Activated T-cell treated with anti-CD3 and anti-CD28 coated beads for 24 hours (primary cell): Measurements from ENCODE around the gene SNTA1.
A peak's percentile ranks its signal among the peaks of the same experiment; 100 is the strongest.
"Not testable (repeated sequence)": the region's sequence is repeated elsewhere in the genome, so short reads cannot be mapped to it uniquely, and the experiment has no call there.

Experiments used
- DNase-seq: peaks from one replicate; pipeline ENCODE4 v3.0.0-alpha.2; 2020; ENCODE audit warnings: low read depth

SNTA1 gene

DNA sequence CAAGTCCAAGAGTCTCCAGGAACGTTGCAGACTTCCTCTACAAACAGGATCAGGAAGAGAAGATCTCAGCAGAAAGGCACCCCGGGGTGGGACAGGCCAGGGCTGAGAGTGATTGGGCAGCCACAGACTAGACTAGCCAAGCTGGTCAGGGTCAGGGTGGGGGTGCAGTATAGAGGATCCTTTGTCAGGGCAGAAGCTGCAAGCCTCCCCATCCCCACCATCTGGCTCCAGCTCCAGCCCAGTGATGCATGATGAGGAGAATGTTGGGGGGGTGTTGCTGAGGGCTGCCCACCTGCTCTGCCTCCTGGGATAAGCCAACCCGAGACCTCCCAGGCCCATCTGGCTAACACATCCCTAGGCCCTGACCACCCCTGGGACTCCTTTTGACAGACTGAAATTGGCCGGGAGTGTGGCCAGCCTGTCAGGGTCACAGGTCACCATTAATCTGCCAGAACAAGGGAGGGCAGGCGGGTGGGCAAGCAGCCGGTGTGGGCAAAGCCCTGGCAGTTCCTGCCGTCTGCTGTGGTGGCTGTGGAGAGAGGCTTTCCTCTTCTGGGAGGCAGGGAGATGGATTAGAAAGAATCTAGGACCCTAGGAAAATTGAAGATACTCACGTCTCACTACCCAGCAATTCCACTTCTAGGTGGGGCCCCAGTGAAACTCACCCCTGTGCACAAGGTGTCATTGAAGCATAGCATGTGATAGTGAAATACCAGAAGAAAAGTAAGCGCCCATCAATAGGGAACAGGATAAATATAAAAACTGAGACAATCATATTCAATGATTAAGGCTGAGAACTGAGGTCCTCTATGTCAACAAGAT, 22.1 kb upstream of the SNTA1 start:
- no peak for DNase-seq

DNA sequence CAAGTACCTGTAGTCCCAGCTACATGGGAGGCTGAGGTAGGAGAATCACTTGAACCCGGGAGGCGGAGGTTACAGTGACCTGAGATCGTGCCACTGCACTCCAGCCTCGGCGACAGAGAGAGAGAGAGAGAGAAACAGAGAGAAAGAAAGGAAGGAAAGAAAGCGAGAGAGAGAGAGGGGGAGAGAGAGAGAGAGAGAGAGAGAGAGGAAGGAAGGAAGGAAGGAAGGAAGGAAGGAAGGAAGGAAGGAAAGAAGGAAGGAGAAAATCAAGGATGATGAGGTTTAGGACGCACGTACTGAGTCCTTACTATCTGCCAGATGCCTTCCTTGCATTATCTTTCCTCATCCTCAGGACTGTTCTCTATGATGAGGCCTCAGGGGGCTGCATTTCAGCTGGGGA, 21.2 kb upstream of the SNTA1 start:
- not testable (repeated sequence) for DNase-seq

DNA sequence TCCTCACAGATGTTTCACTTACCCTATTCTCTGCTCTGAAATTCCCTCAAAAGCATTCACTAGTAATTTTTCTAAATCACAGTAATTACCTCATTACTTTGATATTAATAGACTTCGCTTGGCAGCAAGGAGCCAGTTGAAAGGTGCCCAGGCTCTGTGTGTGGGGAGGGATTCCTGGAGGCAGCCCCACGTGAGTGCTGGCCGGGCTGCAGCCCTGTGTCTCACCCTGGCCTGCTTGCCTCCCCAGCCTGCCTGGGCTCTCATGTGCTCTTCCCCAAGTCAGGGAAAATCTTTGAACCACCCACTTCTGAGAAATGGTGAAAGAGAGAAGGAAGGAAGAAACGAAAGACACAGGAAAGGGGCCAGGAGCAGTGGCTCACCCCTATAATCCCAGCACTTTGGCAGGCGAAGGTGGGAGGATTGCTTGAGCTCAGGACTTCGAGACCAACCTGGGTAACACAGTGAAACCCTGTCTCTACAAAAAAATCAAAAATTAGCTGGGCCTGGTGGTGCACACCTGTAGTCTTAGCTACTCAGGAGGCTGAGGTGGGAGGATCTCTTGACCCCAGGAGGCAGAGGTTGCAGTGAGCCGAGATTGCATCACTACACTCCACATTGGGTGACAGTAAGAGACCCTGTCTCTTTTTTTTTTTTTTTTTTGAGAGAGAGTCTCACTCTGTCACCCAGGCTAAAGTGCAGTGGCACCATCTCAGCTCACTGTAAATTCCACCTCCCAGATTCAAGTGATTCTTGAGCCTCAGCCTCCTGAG, 20.0 kb upstream of the SNTA1 start:
- no peak for DNase-seq

DNA sequence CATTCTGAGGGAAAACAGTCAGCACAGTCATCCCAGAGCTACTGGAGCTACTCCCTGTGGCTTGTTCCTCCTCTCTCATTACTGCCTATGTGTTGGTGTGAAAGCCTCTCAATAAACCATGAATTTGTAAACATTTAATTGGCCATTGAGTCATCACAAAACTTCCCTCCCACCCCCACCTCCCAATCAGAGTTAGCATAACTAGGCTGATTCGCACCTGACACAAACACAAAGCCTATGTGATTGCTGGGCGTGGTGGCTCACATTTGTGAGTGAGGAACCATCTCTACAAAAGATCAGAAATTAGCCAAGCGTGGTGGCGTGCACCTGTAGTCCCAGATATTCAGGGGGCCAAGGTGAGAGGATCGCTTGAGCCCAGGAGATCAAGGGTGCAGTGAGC, 17.1 kb upstream of the SNTA1 start:
- no peak for DNase-seq

DNA sequence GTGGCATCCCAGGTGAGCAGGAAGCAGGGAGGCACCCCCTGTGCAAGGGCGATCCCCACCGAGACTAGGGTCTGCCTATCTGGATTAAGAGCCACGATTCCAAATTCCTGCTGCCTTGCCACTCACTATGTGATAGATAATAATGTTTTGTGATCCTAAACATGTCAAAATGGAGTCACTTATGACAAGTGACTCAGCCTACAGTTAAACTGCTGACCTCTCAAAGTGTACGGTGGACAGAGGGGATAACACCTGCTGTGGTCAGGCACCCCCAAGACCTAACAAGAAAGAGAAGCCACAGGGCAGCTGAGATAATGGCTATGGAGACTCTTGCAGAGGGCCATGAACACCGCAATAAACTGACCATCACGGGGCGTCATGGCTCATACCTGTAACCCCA, 16.0 kb upstream of the SNTA1 start:
- no peak for DNase-seq

DNA sequence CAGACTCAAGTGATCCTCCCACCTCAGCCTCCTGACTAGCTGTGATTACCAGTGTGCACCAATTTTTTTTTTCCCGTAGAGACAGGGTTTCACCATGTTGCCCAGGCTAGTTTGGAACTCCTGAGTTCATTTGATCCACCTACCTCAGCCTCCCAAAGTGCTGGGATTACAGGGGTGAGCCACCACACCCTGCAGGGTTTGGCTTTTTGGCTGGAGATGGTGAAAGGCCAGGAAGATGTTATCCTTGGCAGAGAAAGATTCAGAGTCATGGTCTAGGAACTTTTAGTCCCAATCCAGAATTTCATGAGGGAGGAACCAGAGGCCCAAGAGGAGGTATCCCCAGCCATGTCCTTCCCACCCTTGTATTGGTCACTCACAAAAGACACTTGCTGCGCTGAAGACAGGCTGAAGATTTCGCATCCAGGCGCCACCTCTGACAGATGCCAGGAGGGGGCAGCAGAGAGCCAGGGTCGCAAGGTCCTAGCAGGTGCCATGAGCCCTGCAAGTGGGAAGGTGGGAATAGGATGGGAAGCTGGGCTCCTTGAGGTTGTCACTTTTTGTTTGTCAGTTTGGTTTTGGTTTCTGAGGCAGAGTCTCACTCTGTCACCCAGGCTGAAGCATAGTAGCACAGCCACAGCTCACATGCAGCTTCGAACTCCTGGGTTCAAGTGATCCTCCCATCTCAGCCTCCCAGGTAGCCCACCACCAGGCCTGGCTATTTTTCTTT, 13.5 kb upstream of the SNTA1 start:
- peak; percentile 72 for DNase-seq

DNA sequence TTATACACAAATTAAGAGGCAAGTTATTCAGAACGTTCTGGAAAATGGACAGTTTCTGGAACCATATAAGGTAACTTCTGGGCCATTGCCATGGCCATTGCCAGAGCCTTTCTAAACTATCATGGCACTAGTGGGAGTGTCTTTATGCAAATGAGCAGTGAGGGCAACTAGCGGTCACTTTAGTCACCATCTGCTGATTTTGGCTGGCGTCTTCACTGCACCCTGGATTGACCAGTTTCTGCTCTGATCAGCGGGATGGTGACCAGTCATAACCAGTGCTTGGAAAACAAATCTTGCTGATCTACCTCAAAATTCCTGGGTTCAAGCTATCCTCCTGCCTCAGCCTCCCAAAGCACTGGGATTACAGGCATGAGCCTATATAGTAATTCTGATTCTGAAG, 7.3 kb upstream of the SNTA1 start:
- no peak for DNase-seq

DNA sequence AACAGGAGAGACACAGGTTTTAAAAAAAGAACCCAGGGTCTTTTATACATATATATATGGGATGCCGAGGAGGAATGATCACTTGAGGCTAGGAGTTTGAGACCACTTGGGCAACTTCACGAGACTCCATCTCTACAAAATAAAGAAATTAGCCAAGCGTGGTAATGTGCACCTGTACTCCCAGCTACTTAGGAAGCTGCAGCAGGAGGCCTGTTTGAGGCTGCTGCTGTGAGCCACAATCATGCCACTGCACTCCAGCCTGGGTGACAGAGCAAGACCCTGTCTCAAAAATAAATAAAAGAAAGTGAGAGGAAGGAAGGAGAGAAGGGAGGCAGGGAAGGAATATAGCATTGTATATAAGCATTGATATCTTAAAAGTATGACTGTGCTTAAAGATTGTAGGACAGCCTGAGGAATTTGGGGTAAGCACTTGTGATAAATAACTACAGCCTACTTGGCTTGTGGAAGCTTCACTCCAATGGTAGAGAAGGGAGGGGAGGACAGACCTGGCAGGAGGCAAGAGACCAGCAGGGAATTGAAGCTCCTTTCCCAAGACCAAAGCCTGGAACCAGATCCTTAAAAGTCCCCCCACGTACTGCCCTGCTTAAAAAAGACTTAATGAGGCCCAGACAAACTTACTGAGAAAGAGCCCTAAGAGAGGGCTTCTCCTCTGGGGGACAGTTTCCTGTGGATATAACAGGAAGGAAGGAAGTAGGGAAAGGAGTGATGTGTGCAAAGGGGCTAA, 2.5 kb upstream of the SNTA1 start:
- DNase-seq = no peak

DNA sequence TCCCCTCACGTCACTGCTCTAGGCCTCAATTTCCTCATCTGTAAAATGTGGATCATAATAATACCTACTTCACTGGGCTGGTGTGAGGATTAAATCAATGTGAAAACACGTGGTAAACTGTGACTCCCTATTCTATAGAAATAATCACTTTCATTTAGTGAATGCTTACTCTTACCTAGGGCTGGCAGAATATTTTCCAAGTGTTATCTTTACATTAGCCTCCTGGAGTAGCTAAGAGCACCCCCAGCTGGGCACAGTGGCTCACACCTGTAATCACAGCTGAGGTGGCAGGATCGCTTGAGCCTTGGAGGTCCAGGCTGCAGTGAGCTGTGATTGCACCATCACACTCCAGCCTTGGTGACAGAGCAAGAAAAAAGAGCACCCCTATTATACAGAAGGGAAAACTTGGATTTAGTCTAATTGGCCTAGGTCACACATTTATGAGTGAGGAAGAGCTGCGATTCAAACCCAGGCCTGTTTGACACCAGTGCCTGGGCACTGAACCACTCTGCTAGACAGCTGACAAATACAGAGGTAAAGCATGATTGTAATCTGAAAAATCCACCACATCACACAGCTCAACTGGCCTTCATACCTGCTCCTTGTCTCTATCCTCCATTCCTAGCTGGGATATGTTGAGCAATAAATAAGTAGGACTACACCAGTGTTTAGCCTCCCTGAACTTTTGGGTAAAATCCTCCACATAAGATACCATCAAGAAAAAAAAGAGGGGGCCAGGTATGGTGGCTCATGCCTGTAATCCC, 1.4 kb upstream of the SNTA1 start:
- no peak for DNase-seq

DNA sequence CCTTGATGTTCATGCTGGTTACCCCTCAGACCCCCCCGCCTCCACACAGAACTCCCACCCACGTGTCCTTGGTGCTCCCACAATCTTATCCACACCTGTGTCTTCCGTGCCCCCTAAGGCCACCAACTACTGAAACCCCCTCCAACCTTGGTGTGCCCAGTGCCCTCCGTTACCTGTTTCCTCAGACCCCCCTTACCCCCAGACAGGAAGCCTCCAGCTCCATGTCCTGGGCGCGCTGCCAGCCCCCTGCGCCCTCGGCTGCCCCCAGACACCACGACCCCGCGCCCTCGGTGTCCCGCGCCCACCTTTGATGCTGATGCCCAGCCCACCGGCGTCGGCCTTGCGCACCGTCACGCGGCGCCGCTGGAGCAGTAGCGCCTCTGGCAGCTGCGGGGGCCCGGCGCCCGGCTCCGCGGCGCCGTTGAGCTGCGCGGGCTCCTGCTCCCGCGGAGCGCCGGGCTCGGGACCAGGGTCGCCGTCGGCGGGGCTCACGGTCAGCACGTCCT, 504 bp downstream of the SNTA1 start:
- DNase-seq = no peak

DNA sequence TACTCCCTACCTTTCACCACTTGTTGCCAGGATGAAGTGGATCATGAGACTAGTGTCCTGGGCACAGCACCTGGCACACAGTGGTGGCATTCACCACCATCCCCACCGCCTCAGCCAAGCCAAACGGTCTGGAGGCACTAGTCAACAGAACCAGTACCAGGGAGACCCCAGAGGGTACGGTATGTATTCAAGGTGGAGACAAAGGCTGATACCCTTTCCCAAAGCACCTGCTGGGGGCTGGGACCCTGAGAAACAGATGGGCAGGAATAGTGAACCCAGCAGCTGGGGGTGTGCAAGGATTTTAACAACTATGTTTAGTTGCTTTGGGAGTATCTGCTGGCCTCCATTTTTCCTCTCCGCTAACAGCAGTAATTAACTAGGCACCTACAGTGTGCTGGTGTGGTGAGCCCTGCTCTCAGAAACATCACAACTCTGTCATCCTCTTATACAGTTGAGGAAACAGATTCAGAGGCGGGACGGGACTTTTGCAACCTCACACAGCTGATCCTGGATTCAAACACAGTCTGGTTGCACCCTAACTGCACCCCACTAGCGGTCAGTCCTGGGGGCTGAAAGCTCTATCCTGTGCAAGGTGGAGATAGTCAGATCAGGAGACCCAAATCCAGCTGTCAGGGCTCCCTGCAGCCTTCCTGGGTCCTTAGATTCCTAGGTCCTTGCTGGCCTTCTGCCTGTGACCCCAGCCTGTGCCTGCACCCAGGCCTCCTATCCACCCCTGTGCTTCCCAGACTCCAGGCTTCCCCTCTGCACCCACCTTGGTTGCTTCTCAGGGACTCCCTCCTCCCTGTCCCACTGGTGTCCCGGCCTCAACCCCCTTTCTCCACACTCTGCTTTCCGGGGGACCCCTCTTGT, 1.2 kb downstream of the SNTA1 start:
- no peak for DNase-seq

DNA sequence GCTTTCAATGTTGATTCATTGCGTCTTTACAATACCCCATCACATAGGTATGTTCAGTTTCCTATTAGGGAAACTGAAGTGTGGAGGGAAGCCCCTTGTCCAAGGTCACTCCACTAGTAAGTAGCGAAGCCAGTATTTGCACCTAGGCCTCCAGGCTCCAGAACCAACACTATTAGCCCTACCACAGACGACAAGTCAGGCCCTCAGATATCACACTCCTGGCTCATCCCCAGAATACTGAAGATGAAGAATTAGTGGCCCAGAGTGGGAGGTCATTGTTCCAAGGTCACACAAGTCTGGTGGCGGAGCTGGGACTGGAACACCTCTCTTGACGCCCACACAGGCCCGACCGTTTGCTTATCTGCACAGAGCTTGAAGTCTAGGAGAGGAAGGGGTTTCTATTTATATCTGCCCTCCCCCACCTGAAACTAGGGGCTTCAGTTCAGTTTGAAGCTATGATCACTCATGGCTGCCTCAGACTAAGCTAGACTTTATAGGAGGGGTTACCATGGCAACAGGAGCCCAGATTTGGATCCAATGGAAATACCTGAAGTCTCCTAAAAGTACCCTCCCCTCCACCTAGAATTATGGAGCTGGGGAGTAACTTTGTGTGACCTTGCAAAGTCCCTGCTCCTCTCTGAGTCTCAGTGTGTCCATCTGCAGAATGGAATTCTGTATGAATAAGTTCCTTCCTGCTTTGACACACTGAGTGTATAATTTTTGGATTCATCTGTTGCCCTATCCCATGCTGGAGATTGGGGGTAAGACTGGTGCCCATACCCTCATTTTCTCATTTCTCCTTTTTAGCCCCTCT, 2.2 kb downstream of the SNTA1 start:
- DNase-seq = no peak

DNA sequence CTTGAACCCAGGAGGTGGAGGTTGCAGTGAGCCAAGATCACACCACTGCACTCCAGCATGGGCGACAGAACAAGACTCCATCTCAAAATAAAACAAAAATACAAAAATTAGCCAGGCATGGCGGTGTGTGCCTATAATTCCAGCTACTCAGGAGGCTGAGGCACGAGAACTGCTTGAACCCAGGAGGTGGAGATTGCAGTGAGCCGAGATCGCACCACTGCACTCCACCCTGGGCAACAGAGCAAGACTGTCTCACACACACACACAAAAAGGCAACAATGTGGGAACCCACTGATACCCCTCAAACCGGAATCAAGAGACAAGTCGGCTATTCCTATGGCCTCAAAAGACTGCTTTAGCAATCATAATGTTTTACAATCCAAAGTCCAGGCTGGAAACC, 3.0 kb downstream of the SNTA1 start:
- not testable (repeated sequence) for DNase-seq

DNA sequence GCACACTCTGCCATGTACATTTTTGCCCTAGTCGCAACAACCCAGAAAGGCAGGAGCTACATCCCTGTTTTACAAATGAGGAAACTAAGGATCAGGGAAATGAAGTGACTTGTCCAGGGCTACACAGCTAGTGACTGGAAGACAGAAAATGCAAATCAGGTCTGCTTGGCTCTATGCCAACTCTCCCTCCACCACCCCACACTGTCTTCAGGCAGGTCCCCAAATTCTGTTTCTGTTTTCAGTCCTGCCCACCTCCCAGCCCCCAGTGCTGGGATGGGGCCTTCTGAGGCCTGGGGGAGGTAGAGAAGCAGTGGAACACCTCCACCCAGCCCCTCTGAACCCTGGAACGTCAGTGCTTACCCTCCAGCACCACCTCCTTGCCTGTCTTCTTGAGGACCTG, 5.1 kb downstream of the SNTA1 start:
- no peak for DNase-seq

DNA sequence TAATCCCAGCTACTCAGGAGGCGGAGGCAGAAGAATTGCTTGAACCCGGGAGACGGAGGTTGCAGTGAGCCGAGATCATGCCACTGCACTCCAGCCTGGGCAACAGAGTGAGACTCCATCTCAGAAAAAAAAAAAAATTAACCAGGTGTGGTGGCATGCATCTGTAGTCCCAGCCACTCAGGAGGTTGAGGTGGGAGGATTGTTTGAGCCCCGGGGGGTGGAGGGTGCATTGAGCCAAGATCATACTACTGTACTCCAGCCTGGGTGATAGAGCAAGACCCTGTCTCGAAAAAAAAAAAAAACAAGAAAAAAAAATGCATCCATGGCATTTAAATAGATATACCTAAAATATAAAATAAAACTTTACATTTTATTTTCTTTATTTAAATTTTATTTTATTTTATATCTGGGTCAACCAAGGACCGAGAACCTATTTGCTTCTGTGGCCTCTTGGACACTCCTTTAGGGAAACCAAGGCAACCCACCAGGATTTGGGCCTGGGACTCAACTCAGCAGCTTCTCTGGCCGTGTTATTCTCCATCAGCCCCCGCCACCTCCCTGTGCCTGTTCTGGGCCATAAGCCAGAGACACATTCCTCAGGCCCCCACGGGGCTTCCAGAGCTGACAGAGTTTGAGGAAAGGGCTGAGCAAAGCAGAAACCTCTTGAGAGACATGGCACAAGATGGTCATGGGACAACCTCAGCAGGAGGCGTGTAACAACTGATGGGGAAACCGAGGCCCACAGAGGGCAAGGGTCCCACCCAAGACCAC, 6.2 kb downstream of the SNTA1 start:
- DNase-seq = no peak

DNA sequence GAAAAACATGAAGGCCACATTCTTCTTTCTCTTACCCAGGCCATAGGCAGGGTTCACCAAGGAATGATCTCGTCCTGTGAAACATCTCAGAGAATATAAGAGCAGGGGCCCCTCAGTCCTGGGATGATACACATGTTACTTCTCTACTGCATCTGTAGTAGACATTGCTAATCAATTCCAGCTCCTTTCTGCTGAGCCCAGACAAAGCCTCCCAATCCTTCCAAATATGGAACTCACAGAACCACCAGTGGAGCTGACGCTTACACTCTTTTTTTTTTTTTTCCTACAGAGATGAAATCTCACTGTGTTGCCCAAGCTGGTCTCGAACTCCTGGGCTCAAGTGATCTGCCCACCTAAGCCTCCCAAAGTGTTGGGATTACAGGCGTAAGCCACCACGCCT, 9.1 kb downstream of the SNTA1 start:
- no peak for DNase-seq

DNA sequence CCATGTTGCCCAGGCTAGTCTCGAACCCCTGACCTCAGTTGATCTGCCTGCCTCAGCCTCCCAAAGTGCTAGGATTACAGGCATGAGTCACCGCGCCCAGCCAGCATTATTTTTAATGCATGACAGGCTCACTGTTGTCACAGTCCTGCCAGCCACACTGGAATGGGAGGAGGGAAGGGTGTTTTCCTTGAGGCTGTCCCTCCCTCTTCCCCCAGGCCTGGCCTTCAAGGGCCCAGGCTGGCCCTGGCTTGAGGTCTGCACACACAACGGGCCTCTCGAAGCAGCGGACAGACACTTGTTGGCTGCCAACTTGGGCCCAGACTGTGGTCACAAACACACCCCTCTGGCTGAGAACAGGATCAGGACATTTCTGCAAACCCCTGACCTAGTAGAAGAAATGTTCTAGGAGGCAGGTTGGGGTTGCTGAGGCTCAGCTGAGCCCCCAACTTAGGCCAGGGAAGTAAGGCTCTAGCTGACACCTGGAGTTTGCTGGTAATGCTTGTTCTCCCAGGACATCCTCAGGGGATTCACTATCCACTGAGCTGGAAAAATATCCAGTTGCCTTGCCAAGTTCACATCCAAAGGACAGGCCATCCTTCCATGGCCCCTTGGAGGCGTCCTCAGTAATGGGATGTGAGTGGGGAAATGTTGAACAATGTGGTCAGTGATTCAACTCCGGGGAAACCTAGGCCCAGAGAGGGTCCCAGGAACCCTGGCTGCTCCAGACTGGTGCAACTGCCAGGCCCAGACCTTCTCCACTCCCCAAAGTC, 9.9 kb downstream of the SNTA1 start:
- no peak for DNase-seq
